SK-N-MC (cell line): ENCODE measurements around the gene FAM171A2.

ENCODE experiments used
- EZH2 ChIP-seq: fragments of 200-600 bp; sonication (generic); IDR thresholded peaks from one replicate; pipeline ENCODE4 v1.6.1; 2017; ENCODE audit warnings: antibody characterized with exemption
- FOXP2 ChIP-seq: optimal IDR thresholded peaks from 2 replicates; pipeline ENCODE3; 2011; ENCODE audit warnings: mild to moderate bottlenecking, moderate library complexity; ENCODE audit not compliant: insufficient read depth; ENCODE audit errors: extremely low read length, control extremely low read depth
- POLR2AphosphoS5 ChIP-seq: IDR thresholded peaks from 2 replicates; pipeline ENCODE4 v1.6.1; 2012; ENCODE audit warnings: mild to moderate bottlenecking, low read depth, low read length, borderline replicate concordance

DNA sequence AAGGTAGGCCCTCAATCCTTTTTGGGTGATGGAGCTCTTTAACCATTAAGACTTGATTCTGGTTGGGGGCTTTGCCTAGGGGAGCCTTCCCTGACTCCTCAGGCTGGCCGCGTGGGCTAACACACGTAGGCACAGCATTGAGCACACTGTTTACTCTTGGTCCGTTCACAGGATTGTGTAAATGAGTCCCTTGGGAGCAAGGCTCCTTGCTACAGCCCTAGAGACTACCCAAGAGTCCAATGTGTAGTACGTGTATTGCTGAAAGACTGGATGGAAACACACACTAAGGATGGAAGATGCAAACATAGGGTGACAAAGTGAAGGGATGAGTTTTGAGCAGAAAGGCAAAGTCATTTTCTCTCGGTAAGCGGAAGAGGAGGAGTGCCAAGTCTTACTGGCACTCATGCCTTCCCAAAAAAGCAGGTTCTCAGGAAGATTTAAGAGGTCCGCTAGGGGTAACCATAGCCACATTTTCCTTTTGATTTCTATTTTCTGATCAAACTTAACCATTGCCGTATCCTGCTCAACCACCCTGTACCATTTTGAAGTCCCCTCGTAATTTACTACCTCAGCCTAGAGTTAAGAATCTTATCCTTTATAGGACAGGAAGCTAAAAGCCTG is 26.7 kb upstream of the FAM171A2 start:
- TF ChIP-seq EZH2 (no peak), POLR2AphosphoS5 (no peak), FOXP2 (no peak)
